Activated CD8-positive, alpha-beta T cell treated with anti-CD3 and anti-CD28 coated beads, Interleukin-2, amount 10 ng/mL, durations not matched to agents 7 days and 5 days (primary cell): ENCODE measurements around the gene ACOX2. TPM values are rescaled to one million over a fixed set of nuclear protein-coding genes. Genes with fewer than 3 reads are reported as not detected.

Source experiments
- ATAC-seq: fragments of 150-1000 bp; cut with Tn5 transposase; one replicate; pipeline ENCODE4 v1.10.0; 2021; ENCODE audit warnings: moderate library complexity
- CTCF ChIA-PET: fragments of 350-600 bp; sonication (Branson Sonifier 250); formaldehyde crosslinking; loops from one replicate; lab custom pipeline; 2021; ENCODE audit warnings: antibody characterized with exemption; lab: Charles Lee
- POLR2A ChIA-PET: fragments of 350-600 bp; sonication (Branson Sonifier 250); formaldehyde crosslinking; loops from one replicate; lab custom pipeline; 2021; ENCODE audit warnings: antibody characterized with exemption; lab: Charles Lee
- DNase-seq: peaks from one replicate; pipeline ENCODE4 v3.0.0-alpha.2; 2020
- H3K27ac Mint-ChIP-seq: one replicate; pipeline ENCODE4 v1.8.0; 2021; ENCODE audit warnings: mild to moderate bottlenecking, mixed read lengths
- H3K27me3 Mint-ChIP-seq: one replicate; pipeline ENCODE4 v1.8.0; 2021; ENCODE audit warnings: low read depth, mixed read lengths
- H3K36me3 Mint-ChIP-seq: one replicate; pipeline ENCODE4 v1.8.0; 2021; ENCODE audit warnings: low read depth, mixed read lengths
- H3K4me1 Mint-ChIP-seq: one replicate; pipeline ENCODE4 v1.8.0; 2021; ENCODE audit warnings: low read depth, mixed read lengths
- H3K4me3 Mint-ChIP-seq: one replicate; pipeline ENCODE4 v1.8.0; 2021; ENCODE audit warnings: mild to moderate bottlenecking, mixed read lengths
- H3K9me3 Mint-ChIP-seq: one replicate; pipeline ENCODE4 v1.8.0; 2022; ENCODE audit warnings: mixed read lengths; ENCODE audit not compliant: insufficient read depth
- total RNA-seq, 2 experiments: library from RNA; stranded (reverse); gene quantifications; one replicate each; pipeline ENCODE4 v1.2.3, GENCODE V29; 2021

Gene ACOX2
- total RNA-seq, 2 experiments from 2014 or later, result not detected

GRCh38 chr3:58492494-58492905, 44.5 kb downstream of the ACOX2 start:
- no peaks in the 10 kb centered on the region for H3K36me3 Mint-ChIP-seq
- CTCF ChIA-PET, result interaction anchor here (1.0 to 4.9 kb wide), 17 partner anchors 9 to 185 kb away, joined by 3 to 53 read pairs (median 5); partner anchors contain the start of genes HTD2, PDHB, PXK and RPP14
- peaks cover 28% of the 10 kb centered on the region for H3K27me3 Mint-ChIP-seq
- ATAC-seq (no peak), DNase-seq (peak; percentile 46)
- H3K9me3 Mint-ChIP-seq, result no peaks in the 10 kb centered on the region
- POLR2A ChIA-PET, result interaction anchor here (1.1 kb wide), 2 partner anchors 22 to 168 kb away, joined by 3 read pairs; no protein-coding TSS in a partner anchor
- H3K27ac Mint-ChIP-seq, result peak overlapping the region; percentile 76
- H3K4me1 Mint-ChIP-seq, result peaks cover 17% of the 10 kb centered on the region
- peak overlapping the region; percentile 86 for H3K4me3 Mint-ChIP-seq

- peak within 1 kb of the TSS; percentile 86 for H3K4me3 Mint-ChIP-seq
These were observed 45.2 kb downstream of the ACOX2 start, which contains the start of gene KCTD6 for GRCh38 chr3:58491506-58492402. Gene KCTD6 (plus strand): TSS chr3:58492096. CDS start chr3:58498756, 6,660 bp downstream.

GRCh38 chr3:58490860-58491501, 46.0 kb downstream of the ACOX2 start:
- no peak for ATAC-seq
- no peak for DNase-seq
- CTCF ChIA-PET, result interaction anchor here (0.7 to 4.9 kb wide), 20 partner anchors 8 to 183 kb away, joined by 3 to 53 read pairs (median 4); partner anchors contain the start of genes HTD2, PXK and RPP14

More at GRCh38 chr3:58491506-58492402, 45.2 kb downstream of the ACOX2 start, which contains the start of gene KCTD6:
- H3K27ac Mint-ChIP-seq, result peak within 1 kb of the TSS; percentile 76
- DNase-seq (peak; percentile 87), ATAC-seq (peak; percentile 95)
- H3K9me3 Mint-ChIP-seq, result no peaks in the 10 kb centered on the region
- H3K36me3 Mint-ChIP-seq, result no peaks in the 10 kb centered on the region
- CTCF ChIA-PET, result interaction anchor here (0.7 to 4.9 kb wide), 25 partner anchors 8 to 184 kb away, joined by 3 to 53 read pairs (median 4); partner anchors contain the start of genes HTD2, PDHB, PXK and RPP14
- peaks cover 35% of the 10 kb centered on the region for H3K27me3 Mint-ChIP-seq
- POLR2A ChIA-PET, result interaction anchor here (1.0 to 1.1 kb wide), 3 partner anchors 20 to 156 kb away, joined by 3 to 5 read pairs (median 3); no protein-coding TSS in a partner anchor
- peaks cover 17% of the 10 kb centered on the region for H3K4me1 Mint-ChIP-seq

GRCh38 chr3:58488967-58489366, 48.0 kb downstream of the ACOX2 start:
- peaks cover 17% of the 10 kb centered on the region for H3K4me1 Mint-ChIP-seq
- DNase-seq, result no peak
- H3K4me3 Mint-ChIP-seq, result no peak overlapping the region
- peaks cover 49% of the 10 kb centered on the region for H3K27me3 Mint-ChIP-seq
- H3K36me3 Mint-ChIP-seq, result no peaks in the 10 kb centered on the region
- ChIA-PET POLR2A (no interaction called here), CTCF (interaction anchor here (0.9 to 1.5 kb wide), 2 partner anchors 22 to 73 kb away, joined by 3 to 4 read pairs; no protein-coding TSS in a partner anchor)
- no peak for ATAC-seq
- no peaks in the 10 kb centered on the region for H3K9me3 Mint-ChIP-seq
- H3K27ac Mint-ChIP-seq, result no peak overlapping the region

More at GRCh38 chr3:58490860-58491501, 46.0 kb downstream of the ACOX2 start:
- peaks cover 40% of the 10 kb centered on the region for H3K27me3 Mint-ChIP-seq
- H3K4me1 Mint-ChIP-seq, result peaks cover 17% of the 10 kb centered on the region
- H3K27ac Mint-ChIP-seq, result no peak overlapping the region
- no peaks in the 10 kb centered on the region for H3K36me3 Mint-ChIP-seq
- no peaks in the 10 kb centered on the region for H3K9me3 Mint-ChIP-seq
- POLR2A ChIA-PET, result interaction anchor here (1.0 kb wide), 2 partner anchors 19 to 155 kb away, joined by 3 to 5 read pairs; no protein-coding TSS in a partner anchor
- peak overlapping the region; percentile 51 for H3K4me3 Mint-ChIP-seq

GRCh38 chr3:58487140-58487886, 49.7 kb downstream of the ACOX2 start:
- POLR2A ChIA-PET, result interaction anchor here (0.9 kb wide), 1 partner anchor 155 kb away, joined by 3 read pairs; no protein-coding TSS in a partner anchor
- DNase-seq, result no peak
- Mint-ChIP-seq H3K4me1 (peaks cover 4% of the 10 kb centered on the region), H3K27ac (no peak overlapping the region), H3K9me3 (no peaks in the 10 kb centered on the region), H3K36me3 (no peaks in the 10 kb centered on the region), H3K27me3 (peaks cover 53% of the 10 kb centered on the region), H3K4me3 (no peak overlapping the region)
- CTCF ChIA-PET, result interaction anchor here (1.3 to 1.5 kb wide), 2 partner anchors 11 to 72 kb away, joined by 3 to 4 read pairs; no protein-coding TSS in a partner anchor
- ATAC-seq, result no peak

- ChIA-PET POLR2A (no interaction called here), CTCF (interaction anchor here (1.3 to 1.7 kb wide), 2 partner anchors 10 to 12 kb away, joined by 3 to 5 read pairs; no protein-coding TSS in a partner anchor)
- no peaks in the 10 kb centered on the region for H3K4me1 Mint-ChIP-seq
- DNase-seq (no peak), ATAC-seq (no peak)
- H3K36me3 Mint-ChIP-seq, result no peaks in the 10 kb centered on the region
- peaks cover 51% of the 10 kb centered on the region for H3K27me3 Mint-ChIP-seq
- no peak overlapping the region for H3K27ac Mint-ChIP-seq
- no peaks in the 10 kb centered on the region for H3K9me3 Mint-ChIP-seq
- no peak overlapping the region for H3K4me3 Mint-ChIP-seq
These were observed 51.1 kb downstream of the ACOX2 start for GRCh38 chr3:58485801-58486435.

GRCh38 chr3:58484722-58485069, 52.3 kb downstream of the ACOX2 start:
- DNase-seq, result no peak
- H3K9me3 Mint-ChIP-seq, result no peaks in the 10 kb centered on the region
- ATAC-seq, result no peak
- no peaks in the 10 kb centered on the region for H3K4me1 Mint-ChIP-seq
- peaks cover 51% of the 10 kb centered on the region for H3K27me3 Mint-ChIP-seq
- H3K27ac Mint-ChIP-seq, result no peak overlapping the region
- ChIA-PET POLR2A (no interaction called here), CTCF (interaction anchor here (1.5 to 1.7 kb wide), 3 partner anchors 11 to 179 kb away, joined by 3 to 7 read pairs (median 5); partner anchors contain the start of genes HTD2 and RPP14)
- no peaks in the 10 kb centered on the region for H3K36me3 Mint-ChIP-seq
- no peak overlapping the region for H3K4me3 Mint-ChIP-seq

GRCh38 chr3:58484045-58484721, 52.8 kb downstream of the ACOX2 start:
- H3K27me3 Mint-ChIP-seq, result peaks cover 51% of the 10 kb centered on the region
- H3K27ac Mint-ChIP-seq, result no peak overlapping the region
- DNase-seq, result no peak
- POLR2A ChIA-PET, result no interaction called here
- no peaks in the 10 kb centered on the region for H3K9me3 Mint-ChIP-seq
- no peak for ATAC-seq
- CTCF ChIA-PET, result interaction anchor here (1.5 to 1.7 kb wide), 3 partner anchors 10 to 178 kb away, joined by 3 to 7 read pairs (median 5); partner anchors contain the start of genes HTD2 and RPP14
- no peaks in the 10 kb centered on the region for H3K4me1 Mint-ChIP-seq
- H3K4me3 Mint-ChIP-seq, result no peak overlapping the region
- H3K36me3 Mint-ChIP-seq, result no peaks in the 10 kb centered on the region

GRCh38 chr3:58482917-58483636, 53.9 kb downstream of the ACOX2 start:
- Mint-ChIP-seq H3K4me1 (no peaks in the 10 kb centered on the region), H3K27me3 (peaks cover 47% of the 10 kb centered on the region), H3K4me3 (no peak overlapping the region), H3K36me3 (no peaks in the 10 kb centered on the region), H3K27ac (no peak overlapping the region), H3K9me3 (no peaks in the 10 kb centered on the region)
- POLR2A ChIA-PET, result no interaction called here
- ATAC-seq (no peak), DNase-seq (no peak)
- CTCF ChIA-PET, result interaction anchor here (1.1 to 1.7 kb wide), 4 partner anchors 9 to 177 kb away, joined by 3 to 7 read pairs (median 4); partner anchors contain the start of genes HTD2, KCTD6 and RPP14
